22Rv1 (cell line): ENCODE results near the gene ESD.

Source experiments
- ZFX ChIP-seq: fragments of 450-650 bp; IDR thresholded peaks from 2 replicates; pipeline ENCODE4 v1.6.1; 2017; ENCODE audit warnings: antibody characterized with exemption, borderline replicate concordance
- TF ChIP-seq, protein P1 (sequence below): fragments of 450-650 bp; IDR thresholded peaks from 2 replicates; pipeline ENCODE4 v1.5.1; 2017; ENCODE audit warnings: mild to moderate bottlenecking

DNA sequence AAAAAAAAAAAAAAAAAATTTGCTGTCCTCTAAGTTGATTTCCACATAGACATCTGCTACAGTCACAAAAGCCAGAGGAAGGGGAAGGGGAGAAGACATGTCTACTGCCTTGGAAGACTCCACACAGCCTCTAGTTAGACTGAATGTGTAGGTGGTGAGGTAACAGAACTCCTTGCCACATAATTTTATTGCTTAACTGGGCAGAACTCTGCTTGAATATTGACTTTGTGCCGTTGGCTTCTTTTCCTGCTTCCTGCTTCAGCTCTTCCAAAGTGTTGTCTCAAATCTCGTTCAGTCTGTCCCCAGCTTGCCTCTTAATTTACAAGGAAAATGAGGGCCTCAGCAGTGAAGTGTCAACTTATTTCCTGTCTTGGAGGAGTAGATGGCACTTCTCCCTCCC lies 37.1 kb downstream of the ESD start:
- TF ChIP-seq, protein P1, sequence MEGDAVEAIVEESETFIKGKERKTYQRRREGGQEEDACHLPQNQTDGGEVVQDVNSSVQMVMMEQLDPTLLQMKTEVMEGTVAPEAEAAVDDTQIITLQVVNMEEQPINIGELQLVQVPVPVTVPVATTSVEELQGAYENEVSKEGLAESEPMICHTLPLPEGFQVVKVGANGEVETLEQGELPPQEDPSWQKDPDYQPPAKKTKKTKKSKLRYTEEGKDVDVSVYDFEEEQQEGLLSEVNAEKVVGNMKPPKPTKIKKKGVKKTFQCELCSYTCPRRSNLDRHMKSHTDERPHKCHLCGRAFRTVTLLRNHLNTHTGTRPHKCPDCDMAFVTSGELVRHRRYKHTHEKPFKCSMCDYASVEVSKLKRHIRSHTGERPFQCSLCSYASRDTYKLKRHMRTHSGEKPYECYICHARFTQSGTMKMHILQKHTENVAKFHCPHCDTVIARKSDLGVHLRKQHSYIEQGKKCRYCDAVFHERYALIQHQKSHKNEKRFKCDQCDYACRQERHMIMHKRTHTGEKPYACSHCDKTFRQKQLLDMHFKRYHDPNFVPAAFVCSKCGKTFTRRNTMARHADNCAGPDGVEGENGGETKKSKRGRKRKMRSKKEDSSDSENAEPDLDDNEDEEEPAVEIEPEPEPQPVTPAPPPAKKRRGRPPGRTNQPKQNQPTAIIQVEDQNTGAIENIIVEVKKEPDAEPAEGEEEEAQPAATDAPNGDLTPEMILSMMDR: no peak
- TF ChIP-seq ZFX: no peak
